ENCODE results near the gene TAS2R4. TPM values are rescaled to one million over a fixed set of nuclear protein-coding genes. Genes with fewer than 3 reads are reported as not detected.
A peak's percentile ranks its signal among the peaks of the same experiment; 100 is the strongest.
"Not testable (repeated sequence)": the region's sequence is repeated elsewhere in the genome, so short reads cannot be mapped to it uniquely, and the experiment has no call there.

The TAS2R4 gene
- total RNA-seq, 8 experiments from 2014 or later, result 0.46 to 3.1 (median 1.8) TPM

DNA sequence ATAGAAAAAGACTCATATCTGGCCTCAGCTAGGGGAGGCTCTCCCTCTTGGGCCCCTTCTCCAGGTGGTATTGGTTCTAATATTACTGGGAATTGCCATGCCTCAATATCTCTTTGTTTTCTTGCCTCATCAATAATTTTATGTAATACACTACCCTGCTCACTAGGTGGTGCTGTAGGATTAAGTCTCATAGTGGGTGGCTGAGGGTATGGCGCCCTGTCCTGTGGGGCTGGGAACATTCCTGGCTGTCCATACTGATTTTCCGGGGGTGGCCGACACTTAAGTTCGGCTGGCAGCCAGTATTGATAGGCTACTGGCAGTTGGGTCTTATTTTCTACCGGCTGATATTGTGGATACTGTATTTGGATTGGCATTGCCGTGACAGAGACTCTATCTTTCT lies 21.5 kb upstream of the TAS2R4 start:
- in situ Hi-C loops (cut with MboI; ENCODE audit: low pct_unique_long_range_greater_than_20kb in 2 of 9, low sequenced_read_pairs in 9 of 9, unreplicated experiment in 9 of 9), result no loop called here
- H3K27ac ChIP-seq, result no peak overlapping the region
- ATAC-seq (replicated peaks in 6 of 8), result peak in 2 of 8 experiments; percentile 17 to 30
- 80 to 100% (median 94%) methylated on average over 1 to 6 of the region's 6 CpGs; no CpG with 5 or more reads in 4 of the 10 experiments for whole genome bisulfite sequencing, 10 experiments
- no peaks in the 10 kb centered on the region for H3K4me1 ChIP-seq (replicated peaks in 1 of 2)
- H3K4me3 ChIP-seq, result no peak overlapping the region

DNA sequence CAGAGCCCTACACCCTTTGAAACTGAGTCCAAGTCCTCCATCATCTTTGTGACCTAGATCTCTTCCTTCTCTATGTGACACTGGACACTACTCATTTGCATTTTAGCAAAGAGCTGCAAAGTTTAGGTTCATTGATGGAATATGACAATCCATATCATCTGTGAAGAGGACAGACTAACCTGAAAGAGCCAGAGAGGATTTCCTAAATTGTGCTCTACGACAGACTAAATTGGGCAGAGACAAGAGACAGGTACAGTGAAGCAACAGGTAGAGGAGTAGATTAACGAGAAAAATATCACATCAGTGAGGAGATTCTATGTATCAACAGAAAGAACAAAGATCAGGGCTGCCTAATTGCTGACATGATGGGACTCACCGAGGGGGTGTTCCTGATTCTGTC lies 12.7 kb upstream of the TAS2R4 start, which contains the start of gene TAS2R3:
Gene TAS2R3 (plus strand): TSS at position 301 of the 400 bp plus-strand sequence. CDS start 62 bp downstream, at position 363.
- H3K4me1 ChIP-seq (replicated peaks in 1 of 2), result no peaks in the 10 kb centered on the region
- H3K4me3 ChIP-seq, result no peak within 1 kb of the TSS
- in situ Hi-C loops (cut with MboI; ENCODE audit: low pct_unique_long_range_greater_than_20kb in 2 of 9, low sequenced_read_pairs in 9 of 9, unreplicated experiment in 9 of 9), result no loop called here
- 69 to 100% (median 100%) methylated on average over 1 to 3 of the region's 3 CpGs; no CpG with 5 or more reads in 2 of the 10 experiments for WGBS, 10 experiments
- no peak within 1 kb of the TSS for H3K27ac ChIP-seq
- no peak for ATAC-seq (replicated peaks in 6 of 8)

DNA sequence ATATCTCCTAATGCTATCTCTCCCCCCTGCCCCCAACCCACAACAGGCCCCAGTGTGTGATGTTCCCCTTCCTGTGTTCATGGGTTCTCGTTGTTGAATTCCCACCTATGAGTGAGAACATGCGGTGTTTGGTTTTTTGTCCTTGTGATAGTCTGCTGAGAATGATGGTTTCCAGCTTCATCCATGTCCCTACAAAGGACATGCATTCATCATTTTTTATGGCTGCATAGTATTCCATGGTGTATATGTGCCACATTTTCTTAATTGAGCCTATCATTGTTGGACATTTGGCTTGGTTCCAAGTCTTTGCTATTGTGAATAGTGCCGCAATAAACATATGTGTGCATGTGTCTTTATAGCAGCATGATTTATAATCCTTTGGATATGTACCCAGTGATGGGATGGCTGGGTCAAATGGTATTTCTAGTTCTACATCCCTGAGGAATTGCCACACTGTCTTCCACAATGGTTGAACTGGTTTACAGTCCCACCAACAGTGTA lies 6.3 kb upstream of the TAS2R4 start:
- ATAC-seq (replicated peaks in 6 of 8); in situ Hi-C loops (cut with MboI; ENCODE audit: low pct_unique_long_range_greater_than_20kb in 2 of 9, low sequenced_read_pairs in 9 of 9, unreplicated experiment in 9 of 9); H3K4me1 ChIP-seq (replicated peaks in 1 of 2); H3K27ac ChIP-seq; H3K4me3 ChIP-seq: not testable (repeated sequence)
- 100% methylated on average over 1 to 2 of the region's 3 CpGs; no CpG with 5 or more reads in 7 of the 10 experiments for WGBS, 10 experiments

DNA sequence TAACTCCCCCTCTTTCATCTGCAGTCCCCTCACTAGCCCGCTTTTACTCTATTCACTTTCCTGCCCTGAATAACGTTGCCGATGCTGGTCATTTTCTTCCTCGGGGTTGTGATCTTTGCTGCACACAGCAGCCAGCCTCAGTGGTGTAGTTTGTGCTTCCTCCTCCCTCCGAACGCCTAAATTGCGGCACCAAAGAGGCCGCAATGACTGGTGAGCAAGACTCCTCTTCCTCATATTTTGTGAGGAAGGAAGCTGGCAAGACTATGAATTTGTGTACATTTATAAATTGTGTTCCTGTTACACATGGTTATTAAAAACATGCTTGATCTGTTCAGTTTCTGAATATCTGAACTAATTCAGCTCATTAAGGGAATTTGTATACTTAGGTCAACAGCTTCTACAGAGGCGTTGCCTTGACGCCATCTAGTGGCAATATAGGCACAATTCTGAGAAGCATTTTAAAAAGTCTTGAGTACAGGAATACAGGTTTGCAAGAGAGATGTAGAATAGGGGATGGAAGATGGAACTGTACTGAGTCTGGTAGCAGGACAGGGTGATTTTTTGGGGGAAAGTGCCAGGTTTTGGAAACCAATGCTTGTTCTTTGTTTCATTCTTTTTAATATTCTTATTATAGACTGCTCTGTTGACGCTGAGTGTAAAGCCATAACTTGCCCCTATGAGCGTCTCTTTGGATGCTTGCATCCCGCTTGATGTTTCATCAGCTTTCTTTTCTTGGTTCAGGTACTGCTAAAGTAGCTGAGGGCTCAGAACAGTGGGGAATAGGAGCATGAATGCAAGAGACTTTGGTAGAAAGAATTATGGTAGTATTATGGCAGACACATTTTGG lies 9.5 kb downstream of the TAS2R4 start:
- peak in 5 of 8 experiments; percentile 49 to 79 (median 77) for ATAC-seq (replicated peaks in 6 of 8)
- H3K4me3 ChIP-seq, result no peak overlapping the region
- in situ Hi-C loops (cut with MboI; ENCODE audit: low pct_unique_long_range_greater_than_20kb in 2 of 9, low sequenced_read_pairs in 9 of 9, unreplicated experiment in 9 of 9), result no loop called here
- 43 to 100% (median 74%) methylated on average over 1 to 11 of the region's 13 CpGs; no CpG with 5 or more reads in 1 of the 10 experiments for WGBS, 10 experiments
- H3K4me1 ChIP-seq (replicated peaks in 1 of 2), result no peaks in the 10 kb centered on the region
- no peak overlapping the region for H3K27ac ChIP-seq

DNA sequence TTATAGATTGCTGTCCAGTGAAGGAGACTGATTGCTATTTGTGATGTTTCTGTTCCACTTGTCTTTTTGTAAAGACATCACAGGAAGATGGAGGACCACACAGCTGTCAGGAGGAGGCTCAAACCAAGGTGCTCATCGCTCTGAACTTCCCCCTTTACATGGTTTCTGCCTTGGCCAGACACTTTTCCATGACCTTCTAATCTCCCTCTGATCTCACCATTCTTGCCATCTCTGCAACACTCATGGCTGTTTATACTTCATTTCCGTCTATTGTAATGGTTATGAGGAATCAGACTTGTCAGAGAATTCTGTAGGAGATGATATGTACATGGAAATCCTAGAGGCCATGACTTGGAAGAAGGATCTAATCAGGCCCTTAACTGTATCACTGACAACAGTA lies 11.8 kb downstream of the TAS2R4 start:
- H3K27ac ChIP-seq, result no peak overlapping the region
- no peaks in the 10 kb centered on the region for H3K4me1 ChIP-seq (replicated peaks in 1 of 2)
- in situ Hi-C loops (cut with MboI; ENCODE audit: low pct_unique_long_range_greater_than_20kb in 2 of 9, low sequenced_read_pairs in 9 of 9, unreplicated experiment in 9 of 9), result no loop called here
- ATAC-seq (replicated peaks in 6 of 8), result no peak
- H3K4me3 ChIP-seq, result no peak overlapping the region
- WGBS, 10 experiments, result 79 to 100% (median 92%) methylated on average over 1 to 2 of the region's 2 CpGs; no CpG with 5 or more reads in 2 of the 10 experiments

- 0 to 95% (median 80%) methylated on average over 1 to 5 of the region's 5 CpGs; no CpG with 5 or more reads in 4 of the 10 experiments for WGBS, 10 experiments
- no peak within 1 kb of the TSS for H3K4me3 ChIP-seq
- in situ Hi-C loops (cut with MboI; ENCODE audit: low pct_unique_long_range_greater_than_20kb in 2 of 9, low sequenced_read_pairs in 9 of 9, unreplicated experiment in 9 of 9), result no loop called here
- no peak for ATAC-seq (replicated peaks in 6 of 8)
- no peaks in the 10 kb centered on the region for H3K4me1 ChIP-seq (replicated peaks in 1 of 2)
- no peak within 1 kb of the TSS for H3K27ac ChIP-seq
Observed at GRCh38 chr7:141789917-141790316, 13.4 kb downstream of the TAS2R4 start, which contains the start of gene TAS2R5. Gene TAS2R5 (plus strand): TSS chr7:141790217. CDS start chr7:141790362, 145 bp downstream.

- Histone ChIP-seq H3K27ac (no peak overlapping the region), H3K4me1 (replicated peaks in 1 of 2) (no peaks in the 10 kb centered on the region), H3K4me3 (no peak overlapping the region)
- ATAC-seq (replicated peaks in 6 of 8), result no peak
- in situ Hi-C loops (cut with MboI; ENCODE audit: low pct_unique_long_range_greater_than_20kb in 2 of 9, low sequenced_read_pairs in 9 of 9, unreplicated experiment in 9 of 9), result no loop called here
- WGBS, 10 experiments, result 71 to 100% (median 87%) methylated on average over 1 to 2 of the region's 2 CpGs; no CpG with 5 or more reads in 6 of the 10 experiments
Observed at GRCh38 chr7:141792526-141792925, 16.1 kb downstream of the TAS2R4 start.

- Histone ChIP-seq H3K27ac (no peak overlapping the region), H3K4me1 (replicated peaks in 1 of 2) (no peaks in the 10 kb centered on the region), H3K4me3 (no peak overlapping the region)
- in situ Hi-C loops (cut with MboI; ENCODE audit: low pct_unique_long_range_greater_than_20kb in 2 of 9, low sequenced_read_pairs in 9 of 9, unreplicated experiment in 9 of 9), result no loop called here
- ATAC-seq (replicated peaks in 6 of 8), result no peak
- 0 to 100% (median 57%) methylated on average over 1 of the region's 1 CpG; no CpG with 5 or more reads in 1 of the 10 experiments for WGBS, 10 experiments
Observed at GRCh38 chr7:141820067-141820466, 43.6 kb downstream of the TAS2R4 start.

GRCh38 chr7:141822432-141822831 lies 46.0 kb downstream of the TAS2R4 start:
- H3K4me3 ChIP-seq; ATAC-seq (replicated peaks in 6 of 8); in situ Hi-C loops (cut with MboI; ENCODE audit: low pct_unique_long_range_greater_than_20kb in 2 of 9, low sequenced_read_pairs in 9 of 9, unreplicated experiment in 9 of 9); H3K27ac ChIP-seq; H3K4me1 ChIP-seq (replicated peaks in 1 of 2): not testable (repeated sequence)

Other genes with a start within 250 kb of the TAS2R4 start
- gene AGK, start 225.3 kb upstream of the TAS2R4 start, total RNA-seq, result 100 to 1,000 TPM in 1 of 8 experiments, 10 to 100 TPM in 7; 27.7 to 253 (median 39.5) TPM
- gene DENND11, start 74.5 kb upstream of the TAS2R4 start, total RNA-seq, result 10 to 100 TPM in 7 of 8 experiments, 1 to 10 TPM in 1; 3.4 to 22.5 (median 16.7) TPM
- under 1 TPM in 6 of 8 experiments, not detected in 2; 0.14 to 0.33 (median 0.20) TPM for gene WEE2, start 68.3 kb upstream of the TAS2R4 start, total RNA-seq
- 100 to 1,000 TPM; 167 to 355 (median 255) TPM for gene SSBP1, start 38.3 kb upstream of the TAS2R4 start, total RNA-seq
- gene TAS2R3, start 12.6 kb upstream of the TAS2R4 start, total RNA-seq, result 1 to 10 TPM in 7 of 8 experiments, under 1 TPM in 1; 0.46 to 2.7 (median 1.8) TPM
- gene TAS2R5, start 13.5 kb downstream of the TAS2R4 start, total RNA-seq, result 1 to 10 TPM in 7 of 8 experiments, under 1 TPM in 1; 0.21 to 2.4 (median 1.8) TPM
- gene PRSS37, start 64.8 kb downstream of the TAS2R4 start, total RNA-seq, result under 1 TPM; 0.15 to 0.73 (median 0.26) TPM
- under 1 TPM in 4 of 8 experiments, not detected in 4; 0.21 to 0.52 (median 0.28) TPM for gene OR9A4, start 139.7 kb downstream of the TAS2R4 start, total RNA-seq
- under 1 TPM in 7 of 8 experiments, not detected in 1; 0.04 to 0.63 (median 0.38) TPM for gene CLEC5A, start 170.3 kb downstream of the TAS2R4 start, total RNA-seq
- gene TAS2R38, start 197.1 kb downstream of the TAS2R4 start, total RNA-seq, result under 1 TPM in 2 of 8 experiments, not detected in 6; 0.11 to 0.24 TPM
- under 1 TPM in 6 of 8 experiments, not detected in 2; 0.05 to 0.57 (median 0.15) TPM for gene MGAM, start 219.2 kb downstream of the TAS2R4 start, total RNA-seq

Data from motor neuron (in vitro differentiated cells).